HepG2 (cell line): ENCODE measurements around the gene SEPHS2. TPM values are rescaled to one million over a fixed set of nuclear protein-coding genes. Genes with fewer than 3 reads are reported as not detected.
A peak's percentile ranks its signal among the peaks of the same experiment; 100 is the strongest.

ENCODE experiments used
- CEBPG ChIP-seq: IDR thresholded peaks from 2 replicates; pipeline ENCODE4 v1.6.1; 2016
- HOXD1 ChIP-seq: sonication (generic); formaldehyde crosslinking; IDR thresholded peaks from 2 replicates; pipeline ENCODE4 v1.5.0; 2020; ENCODE audit warnings: missing genetic modification reagents
- MBD4 ChIP-seq: IDR thresholded peaks from 2 replicates; pipeline ENCODE4 v1.6.1; 2012; ENCODE audit warnings: low read length, inconsistent platforms, borderline replicate concordance
- MZF1 ChIP-seq: sonication (generic); formaldehyde crosslinking; IDR thresholded peaks from 2 replicates; pipeline ENCODE4 v1.8.1; 2023; ENCODE audit warnings: mild to moderate bottlenecking, missing genetic modification reagents, borderline replicate concordance
- NCOA2 ChIP-seq: sonication (generic); formaldehyde crosslinking; IDR thresholded peaks from 2 replicates; pipeline ENCODE4 v1.8.0; 2022; ENCODE audit warnings: inconsistent platforms
- TAF1 ChIP-seq: sonication (generic); formaldehyde crosslinking; IDR thresholded peaks from 2 replicates; pipeline ENCODE4 v1.4.0; 2020; ENCODE audit warnings: missing genetic modification reagents
- ZBTB38 ChIP-seq: sonication (generic); formaldehyde crosslinking; IDR thresholded peaks from 2 replicates; pipeline ENCODE4 v1.5.1; 2020; ENCODE audit warnings: mild to moderate bottlenecking, missing genetic modification reagents
- ZEB1 ChIP-seq: IDR thresholded peaks from 2 replicates; pipeline ENCODE4 v1.6.1; 2012; ENCODE audit warnings: mild to moderate bottlenecking, low read depth, inconsistent platforms; ENCODE audit not compliant: insufficient replicate concordance
- ZMYM4 ChIP-seq: sonication (generic); formaldehyde crosslinking; IDR thresholded peaks from 2 replicates; pipeline ENCODE4 v1.8.1; 2023; ENCODE audit warnings: mild to moderate bottlenecking, missing genetic modification reagents
- ZNF20 ChIP-seq: sonication (generic); formaldehyde crosslinking; IDR thresholded peaks from 2 replicates; pipeline ENCODE4 v1.4.0; 2020; ENCODE audit warnings: mild to moderate bottlenecking, moderate library complexity, missing genetic modification reagents
- ZNF33A ChIP-seq: sonication (generic); formaldehyde crosslinking; IDR thresholded peaks from 2 replicates; pipeline ENCODE4 v1.5.1; 2020; ENCODE audit warnings: missing genetic modification reagents, mild to moderate bottlenecking, moderate library complexity, borderline replicate concordance
- ZNF510 ChIP-seq: sonication (generic); formaldehyde crosslinking; IDR thresholded peaks from 2 replicates; pipeline ENCODE4 v1.4.0; 2020; ENCODE audit warnings: low read depth, mild to moderate bottlenecking, missing genetic modification reagents
- ZNF552 ChIP-seq: sonication (generic); formaldehyde crosslinking; IDR thresholded peaks from 2 replicates; pipeline ENCODE4 v1.9.0; 2022; ENCODE audit warnings: missing genetic modification reagents, mild to moderate bottlenecking, borderline replicate concordance
- ZNF556 ChIP-seq: sonication (generic); formaldehyde crosslinking; IDR thresholded peaks from 2 replicates; pipeline ENCODE4 v1.4.0; 2020; ENCODE audit warnings: mild to moderate bottlenecking, missing genetic modification reagents, borderline replicate concordance
- ZNF562 ChIP-seq: sonication (generic); formaldehyde crosslinking; IDR thresholded peaks from 2 replicates; pipeline ENCODE4 v1.8.0; 2022; ENCODE audit warnings: missing genetic modification reagents, borderline replicate concordance
- ZNF577 ChIP-seq: sonication (generic); formaldehyde crosslinking; IDR thresholded peaks from 2 replicates; pipeline ENCODE4 v1.4.0; 2020; ENCODE audit warnings: mild to moderate bottlenecking, low read depth, missing genetic modification reagents, borderline replicate concordance
- polyA plus RNA-seq, 8 experiments: library from polyadenylated mRNA; depleted of rRNA in 3 of 8; stranded (reverse) in 7 of 8; unstranded in 1 of 8; fragments of >200 nt; fragmentation: Illumina TruSeq in 4 of 8; extraction: Trizol in 4 of 8; gene quantifications; 2 replicates each; pipeline versions ENCODE4 v1.2.1 to v1.2.3, GENCODE V29; 2011 to 2016; ENCODE audit warnings: low read depth in 4 of 8, missing spikeins in 1 of 8, mixed read lengths in 1 of 8; ENCODE audit not compliant: insufficient read depth in 1 of 8
- total RNA-seq, 5 experiments: library from RNA; depleted of rRNA; stranded (reverse); fragments of >200 nt; fragmentation: Illumina TruSeq; extraction: Trizol; gene quantifications; 2 replicates each; pipeline ENCODE4 v1.2.3, GENCODE V29; 2016; ENCODE audit warnings: low read depth in 1 of 5
- TF ChIP-seq, protein P1 (sequence below): sonication (generic); formaldehyde crosslinking; conservative IDR thresholded peaks from 2 replicates; pipeline ENCODE4 v1.4.0; 2020; ENCODE audit warnings: mild to moderate bottlenecking, missing genetic modification reagents, moderate library complexity
- TF ChIP-seq, protein P2 (sequence below): sonication (generic); formaldehyde crosslinking; conservative IDR thresholded peaks from 2 replicates; pipeline ENCODE4 v1.5.0; 2020; ENCODE audit warnings: missing genetic modification reagents
- TF ChIP-seq, protein P3 (sequence below): IDR thresholded peaks from 2 replicates; pipeline ENCODE4 v1.6.1; 2016; ENCODE audit warnings: missing biosample characterization, missing genetic modification reagents, low read depth
- TF ChIP-seq, protein P4 (sequence below): conservative IDR thresholded peaks from 2 replicates; pipeline ENCODE4 v1.6.1; 2018; ENCODE audit warnings: missing genetic modification reagents
- TF ChIP-seq, protein P5 (sequence below): IDR thresholded peaks from 2 replicates; pipeline ENCODE4 v1.6.1; 2018; ENCODE audit warnings: missing genetic modification reagents

Gene SEPHS2
- total and polyA plus RNA-seq, 2 of the 13 experiments (the other 11 are each of a cell fraction or from before 2014, with no cell fraction given), result 20.7 to 127 TPM

DNA sequence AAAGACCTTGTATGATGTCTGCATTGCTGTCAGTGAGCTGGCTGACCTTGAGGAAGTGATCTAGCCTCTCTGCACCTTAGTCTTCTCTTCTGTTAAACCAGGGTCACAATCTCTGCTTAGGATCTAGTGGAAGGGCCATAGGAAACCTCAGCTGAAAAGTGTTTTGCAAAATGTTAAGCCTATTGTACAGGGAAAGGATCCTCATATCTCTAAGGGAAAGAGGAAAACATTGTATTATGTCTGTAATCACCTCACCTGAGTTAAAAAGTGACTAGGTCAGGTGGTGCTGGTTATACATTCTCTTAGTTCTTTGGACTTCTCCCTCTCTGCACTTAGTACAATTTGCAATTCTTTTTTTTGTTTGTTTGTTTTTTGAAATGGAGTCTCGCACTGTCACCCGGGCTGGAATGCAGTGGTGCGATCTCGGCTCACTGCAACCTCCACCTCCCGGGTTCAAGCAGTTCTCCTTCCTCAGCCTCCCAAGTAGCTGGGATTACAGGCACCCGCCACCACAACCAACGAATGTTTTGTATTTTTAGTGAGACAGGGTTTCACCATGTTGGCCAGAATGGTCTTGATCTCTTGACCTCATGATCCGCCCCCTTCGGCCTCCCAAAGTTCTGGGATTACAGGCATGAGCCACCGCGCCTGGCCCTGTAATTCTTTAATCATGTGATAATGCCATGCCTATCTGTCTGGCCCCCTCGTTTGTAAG is 2.0 kb upstream of the SEPHS2 start (continued):
- TF ChIP-seq, protein P1, sequence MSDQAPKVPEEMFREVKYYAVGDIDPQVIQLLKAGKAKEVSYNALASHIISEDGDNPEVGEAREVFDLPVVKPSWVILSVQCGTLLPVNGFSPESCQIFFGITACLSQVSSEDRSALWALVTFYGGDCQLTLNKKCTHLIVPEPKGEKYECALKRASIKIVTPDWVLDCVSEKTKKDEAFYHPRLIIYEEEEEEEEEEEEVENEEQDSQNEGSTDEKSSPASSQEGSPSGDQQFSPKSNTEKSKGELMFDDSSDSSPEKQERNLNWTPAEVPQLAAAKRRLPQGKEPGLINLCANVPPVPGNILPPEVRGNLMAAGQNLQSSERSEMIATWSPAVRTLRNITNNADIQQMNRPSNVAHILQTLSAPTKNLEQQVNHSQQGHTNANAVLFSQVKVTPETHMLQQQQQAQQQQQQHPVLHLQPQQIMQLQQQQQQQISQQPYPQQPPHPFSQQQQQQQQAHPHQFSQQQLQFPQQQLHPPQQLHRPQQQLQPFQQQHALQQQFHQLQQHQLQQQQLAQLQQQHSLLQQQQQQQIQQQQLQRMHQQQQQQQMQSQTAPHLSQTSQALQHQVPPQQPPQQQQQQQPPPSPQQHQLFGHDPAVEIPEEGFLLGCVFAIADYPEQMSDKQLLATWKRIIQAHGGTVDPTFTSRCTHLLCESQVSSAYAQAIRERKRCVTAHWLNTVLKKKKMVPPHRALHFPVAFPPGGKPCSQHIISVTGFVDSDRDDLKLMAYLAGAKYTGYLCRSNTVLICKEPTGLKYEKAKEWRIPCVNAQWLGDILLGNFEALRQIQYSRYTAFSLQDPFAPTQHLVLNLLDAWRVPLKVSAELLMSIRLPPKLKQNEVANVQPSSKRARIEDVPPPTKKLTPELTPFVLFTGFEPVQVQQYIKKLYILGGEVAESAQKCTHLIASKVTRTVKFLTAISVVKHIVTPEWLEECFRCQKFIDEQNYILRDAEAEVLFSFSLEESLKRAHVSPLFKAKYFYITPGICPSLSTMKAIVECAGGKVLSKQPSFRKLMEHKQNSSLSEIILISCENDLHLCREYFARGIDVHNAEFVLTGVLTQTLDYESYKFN (CRISPR knock-in tag), result peak; percentile 98
- TF ChIP-seq ZNF33A (CRISPR knock-in tag) (no peak), TAF1 (CRISPR knock-in tag) (peak; percentile 37; the same call in 1 of the 2 replicates), ZNF510 (CRISPR knock-in tag) (peak; percentile 54; the same call in 1 of the 2 replicates), ZNF562 (CRISPR knock-in tag) (no peak), HOXD1 (CRISPR knock-in tag) (peak; percentile 15; the same call in 1 of the 2 replicates), ZNF556 (CRISPR knock-in tag) (peak; percentile 64; the same call in 1 of the 2 replicates), MZF1 (CRISPR knock-in tag) (no peak), ZBTB38 (CRISPR knock-in tag) (0 out of 2 replicates have a peak, but pooled peaks have one; percentile 34), NCOA2 (CRISPR knock-in tag) (peak; percentile 89), ZNF20 (CRISPR knock-in tag) (no peak), ZMYM4 (peak; percentile 53; the same call in 1 of the 2 replicates), ZEB1 (peak; percentile 81), ZNF577 (CRISPR knock-in tag) (no peak), MBD4 (no peak), ZNF552 (no peak), CEBPG (CRISPR knock-in tag) (peak; percentile 74)
- TF ChIP-seq, protein P2, sequence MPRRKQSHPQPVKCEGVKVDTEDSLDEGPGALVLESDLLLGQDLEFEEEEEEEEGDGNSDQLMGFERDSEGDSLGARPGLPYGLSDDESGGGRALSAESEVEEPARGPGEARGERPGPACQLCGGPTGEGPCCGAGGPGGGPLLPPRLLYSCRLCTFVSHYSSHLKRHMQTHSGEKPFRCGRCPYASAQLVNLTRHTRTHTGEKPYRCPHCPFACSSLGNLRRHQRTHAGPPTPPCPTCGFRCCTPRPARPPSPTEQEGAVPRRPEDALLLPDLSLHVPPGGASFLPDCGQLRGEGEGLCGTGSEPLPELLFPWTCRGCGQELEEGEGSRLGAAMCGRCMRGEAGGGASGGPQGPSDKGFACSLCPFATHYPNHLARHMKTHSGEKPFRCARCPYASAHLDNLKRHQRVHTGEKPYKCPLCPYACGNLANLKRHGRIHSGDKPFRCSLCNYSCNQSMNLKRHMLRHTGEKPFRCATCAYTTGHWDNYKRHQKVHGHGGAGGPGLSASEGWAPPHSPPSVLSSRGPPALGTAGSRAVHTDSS, result no peak
- TF ChIP-seq, protein P3, sequence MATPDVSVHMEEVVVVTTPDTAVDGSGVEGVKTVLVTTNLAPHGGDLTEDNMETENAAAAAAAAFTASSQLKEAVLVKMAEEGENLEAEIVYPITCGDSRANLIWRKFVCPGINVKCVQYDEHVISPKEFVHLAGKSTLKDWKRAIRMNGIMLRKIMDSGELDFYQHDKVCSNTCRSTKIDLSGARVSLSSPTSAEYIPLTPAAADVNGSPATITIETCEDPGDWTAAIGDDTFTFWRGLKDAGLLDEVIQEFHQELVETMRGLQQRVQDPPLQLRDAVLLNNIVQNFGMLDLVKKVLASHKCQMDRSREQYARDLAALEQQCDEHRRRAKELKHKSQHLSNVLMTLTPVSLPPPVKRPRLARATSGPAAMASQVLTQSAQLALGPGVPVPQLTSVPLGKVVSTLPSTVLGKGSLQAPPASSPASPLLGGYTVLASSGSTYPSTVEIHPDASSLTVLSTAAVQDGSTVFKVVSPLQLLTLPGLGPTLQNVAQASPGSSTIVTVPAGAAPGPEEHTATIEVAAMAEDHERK (CRISPR knock-in tag), result peak; percentile 20; the same call in 1 of the 2 replicates
- TF ChIP-seq, protein P4, sequence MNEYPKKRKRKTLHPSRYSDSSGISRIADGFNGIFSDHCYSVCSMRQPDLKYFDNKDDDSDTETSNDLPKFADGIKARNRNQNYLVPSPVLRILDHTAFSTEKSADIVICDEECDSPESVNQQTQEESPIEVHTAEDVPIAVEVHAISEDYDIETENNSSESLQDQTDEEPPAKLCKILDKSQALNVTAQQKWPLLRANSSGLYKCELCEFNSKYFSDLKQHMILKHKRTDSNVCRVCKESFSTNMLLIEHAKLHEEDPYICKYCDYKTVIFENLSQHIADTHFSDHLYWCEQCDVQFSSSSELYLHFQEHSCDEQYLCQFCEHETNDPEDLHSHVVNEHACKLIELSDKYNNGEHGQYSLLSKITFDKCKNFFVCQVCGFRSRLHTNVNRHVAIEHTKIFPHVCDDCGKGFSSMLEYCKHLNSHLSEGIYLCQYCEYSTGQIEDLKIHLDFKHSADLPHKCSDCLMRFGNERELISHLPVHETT (CRISPR knock-in tag), result peak; percentile 69
- TF ChIP-seq, protein P5, sequence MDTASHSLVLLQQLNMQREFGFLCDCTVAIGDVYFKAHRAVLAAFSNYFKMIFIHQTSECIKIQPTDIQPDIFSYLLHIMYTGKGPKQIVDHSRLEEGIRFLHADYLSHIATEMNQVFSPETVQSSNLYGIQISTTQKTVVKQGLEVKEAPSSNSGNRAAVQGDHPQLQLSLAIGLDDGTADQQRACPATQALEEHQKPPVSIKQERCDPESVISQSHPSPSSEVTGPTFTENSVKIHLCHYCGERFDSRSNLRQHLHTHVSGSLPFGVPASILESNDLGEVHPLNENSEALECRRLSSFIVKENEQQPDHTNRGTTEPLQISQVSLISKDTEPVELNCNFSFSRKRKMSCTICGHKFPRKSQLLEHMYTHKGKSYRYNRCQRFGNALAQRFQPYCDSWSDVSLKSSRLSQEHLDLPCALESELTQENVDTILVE (CRISPR knock-in tag), result peak; percentile 80; the same call in 1 of the 2 replicates
